ENCODE results near the gene NELFB. TPM values are rescaled to one million over a fixed set of nuclear protein-coding genes. Genes with fewer than 3 reads are reported as not detected.
A peak's percentile ranks its signal among the peaks of the same experiment; 100 is the strongest.

NELFB gene
- polyA plus RNA-seq, 3 donors: 17.3 to 44.2 (median 18.8) TPM

- DNase-seq: no peak
- no peak overlapping the region for H3K4me2 ChIP-seq (replicated peaks; ENCODE audit: extremely low read depth, low read length, poor library complexity, severe bottlenecking)
- H2AFZ ChIP-seq (ENCODE audit: insufficient read depth, low read depth, low read length, poor library complexity, severe bottlenecking): no peak overlapping the region
- no peaks in the 10 kb centered on the region for H4K20me1 ChIP-seq (ENCODE audit: insufficient read depth, low read length)
- H3K27me3 ChIP-seq (ENCODE audit: control insufficient read depth in 2 of 2, insufficient read depth in 2 of 2, low read length in 2 of 2): peaks cover 29 to 73% of the 10 kb centered on the region in 2 donors
- no peak overlapping the region for H3K9ac ChIP-seq (ENCODE audit: insufficient read depth, low read length, poor library complexity, severe bottlenecking)
- Mint-ChIP-seq H3K27ac (peak overlapping the region in 1 of 7 donors; percentile 53), H3K27me3 (ENCODE audit: low read depth in 3 of 3) (peaks cover 60 to 88% (median 70%) of the 10 kb centered on the region in 3 donors), H3K4me1 (peaks cover 25% of the 10 kb centered on the region), H3K9me3 (peaks cover 0 to 9% (median 7%) of the 10 kb centered on the region in 7 donors), H3K36me3 (peaks cover 3 to 5% of the 10 kb centered on the region in 2 donors), H3K4me3 (peak overlapping the region in 1 of 2 donors; percentile 7)
- H3K79me2 ChIP-seq (ENCODE audit: insufficient read depth, low read length): no peaks in the 10 kb centered on the region
- intact Hi-C loops (cut with micrococcal nuclease): loop anchor here in 1 of 2 donors (5.0 kb wide), 1 partner anchor 103 kb away; no protein-coding TSS in a partner anchor
- H3K4me3 ChIP-seq (replicated peaks in 1 of 3; ENCODE audit: low read depth in 2 of 3, low read length in 3 of 3): no peak overlapping the region
- H3K9me3 ChIP-seq (replicated peaks in 1 of 2; ENCODE audit: control insufficient read depth in 1 of 2, insufficient read depth in 1 of 2, low read length in 2 of 2): peaks cover 3 to 4% of the 10 kb centered on the region in 2 donors
- no peak overlapping the region for H3K27ac ChIP-seq (ENCODE audit: low read depth in 1 of 2, low read length in 2 of 2)
- no peak for TF ChIP-seq CTCF (IDR thresholded peaks at IDR 0.05)
- H3K4me1 ChIP-seq (ENCODE audit: control insufficient read depth in 1 of 2, insufficient read depth in 2 of 2, low read length in 2 of 2): peaks cover 37 to 50% of the 10 kb centered on the region in 2 donors
- no peaks in the 10 kb centered on the region for H3K36me3 ChIP-seq (replicated peaks in 1 of 2; ENCODE audit: control insufficient read depth in 1 of 2, insufficient read depth in 2 of 2, low read length in 2 of 2)
- 56% methylated on average over 9 of the region's 16 CpGs for WGBS (ENCODE audit: insufficient coverage)
Measured at GRCh38 chr9:137304383-137305059, 49.4 kb downstream of the NELFB start.

- H3K4me2 ChIP-seq (replicated peaks; ENCODE audit: extremely low read depth, low read length, poor library complexity, severe bottlenecking): peak overlapping the region; percentile 22
- H3K9ac ChIP-seq (ENCODE audit: insufficient read depth, low read length, poor library complexity, severe bottlenecking): no peak overlapping the region
- no peaks in the 10 kb centered on the region for H4K20me1 ChIP-seq (ENCODE audit: insufficient read depth, low read length)
- H3K4me1 ChIP-seq (ENCODE audit: control insufficient read depth in 1 of 2, insufficient read depth in 2 of 2, low read length in 2 of 2): peaks cover 37 to 50% of the 10 kb centered on the region in 2 donors
- DNase-seq: peak; percentile 24 to 42 (median 35)
- intact Hi-C loops (cut with micrococcal nuclease): loop anchor here in 1 of 2 donors (5.0 kb wide), 1 partner anchor 102 kb away; no protein-coding TSS in a partner anchor
- Mint-ChIP-seq H3K4me3 (peak overlapping the region in 1 of 2 donors; percentile 72), H3K27me3 (ENCODE audit: low read depth in 3 of 3) (peaks cover 54 to 82% (median 63%) of the 10 kb centered on the region in 3 donors), H3K36me3 (peaks cover 0 to 1% of the 10 kb centered on the region in 2 donors), H3K4me1 (peaks cover 22% of the 10 kb centered on the region), H3K27ac (peak overlapping the region in 1 of 7 donors; percentile 53), H3K9me3 (peaks cover 0 to 6% (median 5%) of the 10 kb centered on the region in 7 donors)
- no peak overlapping the region for H3K4me3 ChIP-seq (replicated peaks in 1 of 3; ENCODE audit: low read depth in 2 of 3, low read length in 3 of 3)
- H3K27me3 ChIP-seq (ENCODE audit: control insufficient read depth in 2 of 2, insufficient read depth in 2 of 2, low read length in 2 of 2): peaks cover 22 to 66% of the 10 kb centered on the region in 2 donors
- no peak overlapping the region for H3K27ac ChIP-seq (ENCODE audit: low read depth in 1 of 2, low read length in 2 of 2)
- no peak for TF ChIP-seq CTCF (IDR thresholded peaks at IDR 0.05)
- WGBS (ENCODE audit: insufficient coverage): 43% methylated on average over 31 of the region's 36 CpGs
- no peaks in the 10 kb centered on the region for H3K79me2 ChIP-seq (ENCODE audit: insufficient read depth, low read length)
- peaks cover 0 to 3% of the 10 kb centered on the region in 2 donors for H3K9me3 ChIP-seq (replicated peaks in 1 of 2; ENCODE audit: control insufficient read depth in 1 of 2, insufficient read depth in 1 of 2, low read length in 2 of 2)
- no peaks in the 10 kb centered on the region for H3K36me3 ChIP-seq (replicated peaks in 1 of 2; ENCODE audit: control insufficient read depth in 1 of 2, insufficient read depth in 2 of 2, low read length in 2 of 2)
- no peak overlapping the region for H2AFZ ChIP-seq (ENCODE audit: insufficient read depth, low read depth, low read length, poor library complexity, severe bottlenecking)
Measured at GRCh38 chr9:137305060-137305797, 50.1 kb downstream of the NELFB start.
